GM21737 (cell line): ENCODE results near the gene PRDM2.

Source experiments
- ATAC-seq: cut with Tn5 transposase; IDR thresholded peaks from one replicate; pipeline ENCODE4 v1.9.1; 2021; ENCODE audit warnings: mild to moderate bottlenecking, moderate library complexity; ENCODE audit not compliant: unreplicated experiment

Gene PRDM2

GRCh38 chr1:13763222-13763621 is 63.2 kb downstream of the PRDM2 start:
- ATAC-seq, result no peak

GRCh38 chr1:13763991-13764390 is 64.0 kb downstream of the PRDM2 start:
- ATAC-seq, result no peak

- ATAC-seq, result no peak
Observed at GRCh38 chr1:13764588-13765332, 64.8 kb downstream of the PRDM2 start.

GRCh38 chr1:13766592-13767564 is 66.9 kb downstream of the PRDM2 start:
- no peak for ATAC-seq

GRCh38 chr1:13769212-13769611 is 69.2 kb downstream of the PRDM2 start:
- ATAC-seq, result no peak

GRCh38 chr1:13769830-13770229 is 69.8 kb downstream of the PRDM2 start:
- no peak for ATAC-seq

GRCh38 chr1:13770743-13771142 is 70.8 kb downstream of the PRDM2 start:
- no peak for ATAC-seq

GRCh38 chr1:13771745-13772144 is 71.8 kb downstream of the PRDM2 start:
- no peak for ATAC-seq

GRCh38 chr1:13772271-13772670 is 72.3 kb downstream of the PRDM2 start:
- no peak for ATAC-seq

GRCh38 chr1:13774121-13774520 is 74.1 kb downstream of the PRDM2 start:
- no peak for ATAC-seq

- no peak for ATAC-seq
Observed at GRCh38 chr1:13775459-13775858, 75.5 kb downstream of the PRDM2 start.

GRCh38 chr1:13775916-13776315 is 75.9 kb downstream of the PRDM2 start:
- no peak for ATAC-seq

GRCh38 chr1:13778431-13778830 is 78.4 kb downstream of the PRDM2 start:
- ATAC-seq, result no peak

- no peak for ATAC-seq
Observed at GRCh38 chr1:13779930-13780329, 79.9 kb downstream of the PRDM2 start.

GRCh38 chr1:13780780-13781179 is 80.8 kb downstream of the PRDM2 start:
- no peak for ATAC-seq

- ATAC-seq, result no peak
Observed at GRCh38 chr1:13781228-13781627, 81.2 kb downstream of the PRDM2 start.

- ATAC-seq, result no peak
Observed at GRCh38 chr1:13781907-13782633, 82.1 kb downstream of the PRDM2 start.

- no peak for ATAC-seq
Observed at GRCh38 chr1:13782634-13783360, 82.8 kb downstream of the PRDM2 start.

GRCh38 chr1:13783551-13783950 is 83.6 kb downstream of the PRDM2 start:
- no peak for ATAC-seq

GRCh38 chr1:13784971-13785370 is 85.0 kb downstream of the PRDM2 start:
- no peak for ATAC-seq

- no peak for ATAC-seq
Observed at GRCh38 chr1:13786541-13786940, 86.6 kb downstream of the PRDM2 start.
